IMR-90 (cell line): ENCODE data around the gene CNTRL. TPM values are rescaled to one million over a fixed set of nuclear protein-coding genes. Genes with fewer than 3 reads are reported as not detected.

Experiments
- ATAC-seq: fragments of 200-7000 bp; cut with Tn5 transposase; 2 replicates; pipeline ENCODE4 v1.9.1; 2020; ENCODE audit warnings: low read depth, mild to moderate bottlenecking, moderate library complexity
- BruUV-seq: library from RNA; stranded (reverse); fragments of 400-500 nt; replicated peaks from 2 replicates; lab custom pipeline; 2021; lab: Mats Ljungman, UMichigan
- CTCF ChIA-PET: fragments of 300-600 bp; formaldehyde crosslinking; extraction: SDS; loops from one replicate; lab custom pipeline; 2021; ENCODE audit warnings: antibody characterized with exemption; lab: Yijun Ruan, JAX
- POLR2A ChIA-PET: fragments of 300-600 bp; sonication (Branson Sonifier 250); formaldehyde crosslinking; loops from one replicate; lab custom pipeline; 2022; ENCODE audit warnings: antibody characterized with exemption; ENCODE audit not compliant: unreplicated experiment; lab: Charles Lee
- DNase-seq: peaks from one replicate; pipeline ENCODE4 v3.0.0; 2013
- H2AFZ ChIP-seq: replicated peaks from 2 replicates; pipeline ENCODE3; 2013; ENCODE audit warnings: low read length, mild to moderate bottlenecking; ENCODE audit not compliant: poor library complexity
- H2AK5ac ChIP-seq: 2 replicates; pipeline ENCODE4 v1.6.1; 2013; ENCODE audit warnings: low read depth, low read length, inconsistent platforms
- H2AK9ac ChIP-seq: replicated peaks from 2 replicates; pipeline ENCODE3; 2013; ENCODE audit warnings: mild to moderate bottlenecking, low read depth, low read length, moderate library complexity; ENCODE audit not compliant: poor library complexity
- H2BK120ac ChIP-seq: 2 replicates; pipeline ENCODE4 v1.6.1; 2013; ENCODE audit warnings: low read depth, low read length, inconsistent platforms
- H2BK15ac ChIP-seq: 3 replicates; pipeline ENCODE4 v1.6.1; 2013; ENCODE audit warnings: low read depth, low read length, inconsistent platforms
- H2BK20ac ChIP-seq: 2 replicates; pipeline ENCODE4 v1.6.1; 2013; ENCODE audit warnings: low read depth, mild to moderate bottlenecking, inconsistent platforms, low read length, moderate library complexity
- H2BK5ac ChIP-seq: 2 replicates; pipeline ENCODE4 v1.6.1; 2013; ENCODE audit warnings: mild to moderate bottlenecking, low read depth, low read length, inconsistent platforms; ENCODE audit not compliant: poor library complexity, severe bottlenecking
- H3K14ac ChIP-seq: replicated peaks from 2 replicates; pipeline ENCODE4 v1.6.1; 2013; ENCODE audit warnings: low read depth, low read length, inconsistent platforms
- H3K18ac ChIP-seq: 2 replicates; pipeline ENCODE4 v1.6.1; 2013; ENCODE audit warnings: low read depth, low read length, control low read depth
- H3K23ac ChIP-seq: 2 replicates; pipeline ENCODE4 v1.6.1; 2013; ENCODE audit warnings: low read depth, low read length, inconsistent platforms
- H3K27ac ChIP-seq: 2 replicates; pipeline ENCODE4 v1.5.1; 2013; ENCODE audit warnings: mild to moderate bottlenecking, control low read depth, low read length; ENCODE audit not compliant: insufficient read depth
- H3K27me3 ChIP-seq: 2 replicates; pipeline ENCODE4 v1.6.1; 2013; ENCODE audit warnings: low read length; ENCODE audit not compliant: control insufficient read depth, insufficient read depth
- H3K36me3 ChIP-seq: 2 replicates; pipeline ENCODE4 v1.6.1; 2013; ENCODE audit warnings: low read length, mixed read lengths; ENCODE audit not compliant: control insufficient read depth, insufficient read depth
- H3K4ac ChIP-seq: 2 replicates; pipeline ENCODE4 v1.6.1; 2013; ENCODE audit warnings: low read depth, low read length, inconsistent platforms
- H3K4me1 ChIP-seq: 2 replicates; pipeline ENCODE4 v1.6.1; 2013; ENCODE audit warnings: low read length, mixed read lengths; ENCODE audit not compliant: control insufficient read depth, insufficient read depth
- H3K4me2 ChIP-seq: 2 replicates; pipeline ENCODE4 v1.6.1; 2013; ENCODE audit warnings: low read depth, mild to moderate bottlenecking, control low read depth, low read length, moderate library complexity
- H3K4me3 ChIP-seq: 2 replicates; pipeline ENCODE4 v1.5.1; 2013; ENCODE audit warnings: low read depth, mild to moderate bottlenecking, control low read depth, low read length, moderate library complexity; ENCODE audit not compliant: insufficient read depth
- H3K56ac ChIP-seq: 2 replicates; pipeline ENCODE4 v1.6.1; 2013; ENCODE audit warnings: low read length, inconsistent platforms; ENCODE audit not compliant: insufficient read depth; ENCODE audit errors: extremely low read depth
- H3K79me1 ChIP-seq, 2 experiments: 2 replicates each; pipeline ENCODE4 v1.6.1; 2013; ENCODE audit warnings: low read length in 2 of 2, inconsistent platforms in 1 of 2, low read depth in 1 of 2
- H3K9ac ChIP-seq: 2 replicates; pipeline ENCODE4 v1.6.1; 2013; ENCODE audit warnings: low read depth, low read length, control low read depth
- H3K9me1 ChIP-seq: 2 replicates; pipeline ENCODE4 v1.6.1; 2013; ENCODE audit warnings: low read length, inconsistent platforms; ENCODE audit not compliant: insufficient read depth
- H3K9me3 ChIP-seq: 2 replicates; pipeline ENCODE4 v1.6.1; 2013; ENCODE audit warnings: low read length; ENCODE audit not compliant: control insufficient read depth, insufficient read depth
- H4K20me1 ChIP-seq: 2 replicates; pipeline ENCODE4 v1.6.1; 2013; ENCODE audit warnings: low read length, inconsistent platforms; ENCODE audit not compliant: insufficient read depth
- H4K5ac ChIP-seq: 2 replicates; pipeline ENCODE4 v1.6.1; 2013; ENCODE audit warnings: mild to moderate bottlenecking, low read depth, low read length, control low read depth
- H4K8ac ChIP-seq, 2 experiments: 2 replicates each; pipeline ENCODE4 v1.6.1; 2013; ENCODE audit warnings: low read depth in 2 of 2, low read length in 2 of 2, control low read depth in 1 of 2, inconsistent platforms in 1 of 2
- H4K91ac ChIP-seq: 2 replicates; pipeline ENCODE4 v1.6.1; 2013; ENCODE audit warnings: low read depth, low read length, inconsistent platforms; ENCODE audit not compliant: insufficient read depth
- MXI1 ChIP-seq: IDR thresholded peaks from 2 replicates; pipeline ENCODE4 v1.6.1; 2012; ENCODE audit warnings: low read depth, mild to moderate bottlenecking, low read length, moderate library complexity, borderline replicate concordance
- NFE2L2 ChIP-seq: fragments of 150-350 bp; IDR thresholded peaks from 2 replicates; pipeline ENCODE4 v1.6.1; 2016; ENCODE audit warnings: low read depth, mild to moderate bottlenecking, low read length
- WGBS, 2 experiments: methylation state at CpG; one replicate each; pipeline versions ENCODE4 v1.1.5 to v1.1.7; 2013; ENCODE audit warnings: missing lambda C conversion rate in 2 of 2; ENCODE audit not compliant: insufficient read length in 1 of 2; ENCODE audit errors: extremely low coverage in 2 of 2; 5-methylcytosine and 5-hydroxymethylcytosine counted together
- dilution Hi-C: fragments of 300-500 bp; cut with HindIII; formaldehyde crosslinking; loops from one replicate; pipeline ENCODE4 v1.14.3; 2018; ENCODE audit warnings: low sequenced_read_pairs; ENCODE audit not compliant: unreplicated experiment
- in situ Hi-C: fragments of 300-500 bp; cut with MboI; formaldehyde crosslinking; loops from 3 replicates; pipeline ENCODE4 v1.14.3; 2019; ENCODE audit warnings: low sequenced_read_pairs, inconsistent platforms, mixed read lengths
- intact Hi-C: fragments of 100-400 bp; cut with micrococcal nuclease; formaldehyde crosslinking; loops from 2 replicates; pipeline ENCODE4 v1.10.0; 2022
- polyA plus RNA-seq, 3 experiments: library from polyadenylated mRNA; depleted of rRNA; stranded (reverse); fragments of >200 nt; gene quantifications; 2 replicates each; pipeline ENCODE4 v1.2.3, GENCODE V29; 2012; ENCODE audit warnings: low replicate concordance in 1 of 3
- total RNA-seq: library from RNA; depleted of rRNA; stranded (reverse); fragments of >200 nt; gene quantifications from 2 replicates; pipeline ENCODE4 v1.2.3, GENCODE V29; 2012

CNTRL gene
- total and polyA plus RNA-seq, 2 of the 4 experiments (the other 2 are of a cell fraction), result 4.5 to 7.3 TPM

DNA sequence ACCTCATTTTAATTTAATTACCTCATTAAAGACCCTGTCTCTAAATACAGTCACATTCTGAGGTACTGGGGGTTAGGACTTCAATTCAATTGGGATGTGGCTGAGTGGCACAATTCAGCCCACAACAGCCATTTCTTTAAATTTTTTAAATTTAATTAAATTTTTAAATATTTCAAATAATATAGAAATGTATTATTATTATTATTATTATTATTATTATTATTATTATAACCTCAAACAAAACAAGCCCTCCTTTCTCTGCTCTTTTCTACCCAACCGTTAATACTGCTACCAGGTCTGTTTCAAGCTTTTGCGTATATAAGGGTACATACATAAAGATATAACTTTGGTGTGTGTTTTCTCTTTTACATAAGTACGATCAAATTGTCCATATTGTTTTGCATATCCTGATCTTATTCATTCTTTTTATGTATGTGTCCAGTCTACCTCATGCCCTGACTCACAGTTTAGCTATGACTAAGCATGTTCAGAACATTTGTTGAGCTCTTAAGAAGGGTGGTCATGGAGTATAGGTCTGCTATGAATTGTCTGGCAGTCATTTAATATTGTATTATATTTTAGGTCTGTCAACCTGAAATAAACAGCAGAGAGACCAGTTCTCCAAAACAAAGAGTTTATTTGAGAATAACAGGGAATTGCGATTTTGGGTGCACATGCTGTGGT is 143.0 kb downstream of the CNTRL start:
- DNase-seq (peak; percentile 83), ATAC-seq (no peak; the same call in 1 of the 2 replicates)
- TF ChIP-seq NFE2L2 (0 out of 2 replicates have a peak, but pooled peaks have one; percentile 48), MXI1 (no peak)
- ChIA-PET POLR2A (no interaction called here), CTCF (no interaction called here)
- H3K4me1 ChIP-seq, result no peaks in the 10 kb centered on the region
- H2BK20ac ChIP-seq, result no peak overlapping the region
- H2BK15ac ChIP-seq, result no peak overlapping the region
- no peak overlapping the region for H3K27ac ChIP-seq
- no peak overlapping the region for H4K91ac ChIP-seq
- H3K9me1 ChIP-seq, result 0 out of 2 replicates have a peak, but pooled peaks cover 1% of the 10 kb centered on the region
- H3K9ac ChIP-seq, result no peak overlapping the region
- H3K4ac ChIP-seq, result no peak overlapping the region
- intact Hi-C loops (no loop called here), dilution Hi-C loops (no loop called here), in situ Hi-C loops (no loop called here)
- WGBS, 2 experiments, result no CpG with 5 or more reads among the region's 4 CpGs
- H3K14ac ChIP-seq, result no peak overlapping the region
- no peaks in the 10 kb centered on the region for H3K9me3 ChIP-seq
- no peak overlapping the region for H2AK5ac ChIP-seq
- no peak overlapping the region for H2AFZ ChIP-seq
- H3K18ac ChIP-seq, result no peak overlapping the region
- no peak overlapping the region for H3K56ac ChIP-seq
- no peaks in the 10 kb centered on the region for H3K36me3 ChIP-seq
- no peak overlapping the region for H4K8ac ChIP-seq
- no peak overlapping the region for H2AK9ac ChIP-seq
- no peak overlapping the region for H2BK120ac ChIP-seq
- BruUV-seq, result no TSS peak
- H3K23ac ChIP-seq, result no peak overlapping the region
- no peak overlapping the region for H3K4me3 ChIP-seq
- no peak overlapping the region for H4K5ac ChIP-seq
- H4K20me1 ChIP-seq, result no peaks in the 10 kb centered on the region
- no peaks in the 10 kb centered on the region for H3K27me3 ChIP-seq
- H3K4me2 ChIP-seq, result no peak overlapping the region
- H2BK5ac ChIP-seq, result no peak overlapping the region
- H3K79me1 ChIP-seq, result peaks cover 0 to 2% of the 10 kb centered on the region in 2 experiments; a peak in 1 of 4 replicates
